NCI-H2029 treated with DMSO at 0.1 percent for 48 hours (cell line): ENCODE measurements around the gene ZNF66.
"Not testable (repeated sequence)": the region's sequence is repeated elsewhere in the genome, so short reads cannot be mapped to it uniquely, and the experiment has no call there.

ENCODE experiments used
- DNase-seq: peaks from one replicate; lab custom pipeline; 2025; lab: John Stamatoyannopoulos, UW

ZNF66 gene

GRCh38 chr19:20776083-20777076 lies at the start of gene ZNF66:
Gene ZNF66, plus strand, starts transcription at chr19:20776304. Its CDS starts 144 bp downstream, at chr19:20776448.
- DNase-seq = peak; percentile 95

DNA sequence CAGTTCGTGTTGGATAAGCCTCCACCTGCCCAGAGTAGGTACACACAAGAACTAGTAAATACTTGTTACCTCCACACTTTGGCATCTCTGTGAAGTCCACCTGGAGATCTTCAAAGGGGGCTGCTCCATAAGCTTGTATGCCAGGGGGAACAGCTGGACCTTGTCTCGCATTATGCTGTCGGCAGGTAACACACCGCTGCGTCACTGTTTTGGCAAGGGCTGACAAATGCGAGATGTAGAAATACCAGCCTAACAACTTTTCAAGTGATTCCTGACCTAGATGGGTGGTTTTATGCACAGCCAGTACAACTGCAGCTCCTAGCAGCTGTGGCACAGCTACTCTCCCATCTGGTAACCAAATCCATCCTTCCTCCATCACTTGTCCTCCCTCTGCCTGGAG lies 25.9 kb upstream of the ZNF66 start:
- not testable (repeated sequence) for DNase-seq

- not testable (repeated sequence) for DNase-seq
Observed at GRCh38 chr19:20752291-20752690, 23.8 kb upstream of the ZNF66 start.

- DNase-seq = peak; percentile 17
Observed at GRCh38 chr19:20769225-20769736, 6.8 kb upstream of the ZNF66 start.

GRCh38 chr19:20787786-20788185 lies 11.7 kb downstream of the ZNF66 start:
- DNase-seq = no peak

DNA sequence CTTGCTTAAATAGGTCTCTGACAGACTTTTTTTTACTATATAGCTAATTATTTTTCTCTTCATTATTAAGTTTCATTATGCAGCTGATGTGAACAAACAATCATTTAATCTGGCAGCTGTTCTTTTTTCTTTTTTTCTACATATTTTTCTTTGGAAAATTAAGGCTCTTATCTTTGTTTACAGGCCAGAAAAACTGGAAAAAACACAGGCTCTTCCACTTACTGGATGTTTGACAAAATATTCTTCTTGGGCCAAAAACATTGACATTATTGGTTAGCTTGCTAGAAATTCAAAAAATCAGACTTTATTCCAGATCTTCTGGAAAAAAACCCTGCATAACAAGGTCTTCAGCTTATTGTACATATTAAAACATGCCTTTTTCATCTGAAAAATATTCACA lies 15.7 kb downstream of the ZNF66 start:
- no peak for DNase-seq

DNA sequence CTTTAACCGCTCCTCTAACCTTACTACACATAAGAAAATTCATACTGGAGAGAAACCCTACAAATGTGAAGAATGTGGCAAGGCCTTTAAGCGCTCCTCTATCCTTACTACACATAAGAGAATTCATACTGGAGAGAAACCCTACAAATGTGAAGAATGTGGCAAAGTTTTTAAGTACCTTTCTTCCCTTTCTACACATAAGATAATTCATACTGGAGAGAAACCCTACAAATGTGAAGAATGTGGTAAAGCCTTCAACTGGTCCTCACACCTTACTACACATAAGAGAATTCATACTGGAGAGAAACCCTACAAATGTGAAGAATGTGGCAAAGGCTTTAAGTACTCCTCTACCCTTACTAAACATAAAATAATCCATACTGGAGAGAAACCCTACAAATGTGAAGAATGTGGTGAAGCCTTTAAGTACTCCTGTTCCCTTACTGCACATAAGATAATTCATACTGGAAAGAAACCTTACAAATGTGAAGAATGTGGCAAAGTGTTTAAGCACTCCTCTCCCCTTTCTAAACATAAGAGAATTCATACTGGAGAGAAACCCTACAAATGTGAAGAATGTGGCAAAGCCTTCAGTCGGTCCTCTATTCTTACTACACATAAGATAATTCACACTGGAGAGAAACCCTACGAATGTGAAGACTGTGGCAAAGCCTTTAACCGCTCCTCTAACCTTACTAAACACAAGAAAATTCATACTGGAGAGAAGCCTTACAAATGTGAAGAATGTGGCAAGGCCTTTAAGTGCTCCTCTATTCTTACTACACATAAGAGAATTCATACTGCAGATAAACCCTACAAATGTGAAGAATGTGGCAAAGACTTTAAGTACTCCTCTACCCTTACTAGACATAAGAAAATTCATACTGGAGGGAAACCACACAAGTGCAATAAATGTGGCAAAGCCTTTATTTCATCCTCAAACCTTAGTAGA lies 30.5 kb downstream of the ZNF66 start:
- DNase-seq = not testable (repeated sequence)

- no peak for DNase-seq
Observed at GRCh38 chr19:20840371-20840770, 64.3 kb downstream of the ZNF66 start.
